Renal cortex interstitium (tissue), 11 donors: ENCODE data around the gene CH25H. TPM values are rescaled to one million over a fixed set of nuclear protein-coding genes. Genes with fewer than 3 reads are reported as not detected.

Source experiments
- DNase-seq, 11 donors: peaks; one replicate each; pipeline ENCODE4 v3.0.0-alpha.2; 2013; ENCODE audit warnings: low read depth in 9 of 11, low spot score in 4 of 11; ENCODE audit errors: extremely low read depth in 1 of 11
- polyA plus RNA-seq, 3 donors: library from polyadenylated mRNA; unstranded; fragments of 120-200 nt; gene quantifications; one replicate each; pipeline ENCODE4 v1.2.1, GENCODE V29; 2013; ENCODE audit not compliant: insufficient read length in 3 of 3

Gene CH25H
- polyA plus RNA-seq, 3 donors, result 0.20 to 0.23 (median 0.22) TPM

DNA sequence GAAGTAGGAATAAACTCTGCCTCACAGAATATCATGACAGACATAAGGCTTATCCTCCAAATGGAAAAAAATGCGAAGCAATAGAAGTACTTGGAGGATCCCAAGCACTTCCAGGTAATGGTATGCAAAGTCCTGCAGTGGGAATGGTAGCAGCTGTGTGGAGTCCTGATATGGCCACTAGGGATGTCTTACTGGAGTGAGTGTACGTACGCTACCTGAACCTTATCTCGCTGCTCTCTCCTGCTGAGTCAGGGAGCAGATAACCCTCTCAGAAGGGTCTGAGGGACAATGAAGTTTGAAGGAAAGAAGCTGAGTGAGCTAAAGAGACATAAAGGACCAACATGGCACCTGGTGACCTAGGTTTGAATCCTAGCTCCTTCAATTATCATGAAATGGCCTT lies 42.2 kb downstream of the CH25H start:
- no peak for DNase-seq

- DNase-seq, result no peak
Measured at GRCh38 chr10:89164080-89164479, 43.0 kb downstream of the CH25H start.

DNA sequence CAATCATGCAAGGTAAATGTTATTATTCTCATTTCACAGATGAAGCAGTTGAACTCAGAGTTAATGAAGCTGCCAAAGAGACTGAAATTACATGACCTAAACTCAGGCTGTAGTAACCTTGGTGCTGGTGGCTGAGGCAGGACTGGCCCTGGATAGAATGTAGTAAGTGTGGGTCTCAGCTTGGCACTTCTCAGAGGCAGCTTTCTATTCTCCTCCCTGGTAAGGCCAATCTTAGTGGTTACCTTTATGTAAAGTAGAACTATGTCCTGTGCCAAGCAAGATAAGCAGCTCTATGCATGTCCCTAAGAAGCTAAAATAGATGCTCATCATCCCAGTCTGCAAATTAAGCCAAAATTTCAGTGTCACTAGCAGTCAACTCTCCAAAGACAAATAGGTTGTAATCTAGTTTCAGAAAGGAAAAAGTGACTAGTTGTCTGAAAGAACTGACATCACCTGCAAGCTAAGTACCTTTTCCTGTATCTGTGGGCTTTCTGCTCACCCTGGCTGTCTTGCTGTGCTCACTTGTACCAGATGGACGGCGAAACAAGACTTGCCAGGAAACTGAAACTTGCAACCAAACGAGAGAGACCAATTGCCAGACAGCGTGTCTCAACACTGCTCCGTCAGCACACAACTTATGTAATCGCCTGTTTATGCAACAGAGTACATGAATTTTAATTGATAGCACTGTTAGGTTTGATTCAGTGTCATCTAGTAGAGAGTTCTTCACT lies 43.7 kb downstream of the CH25H start:
- DNase-seq, result no peak

- DNase-seq, result peak in 6 of 11 donors; percentile 13 to 51 (median 38)
Measured at GRCh38 chr10:89162596-89162995, 44.5 kb downstream of the CH25H start.

- no peak for DNase-seq
Measured at GRCh38 chr10:89160339-89160738, 46.8 kb downstream of the CH25H start.

- DNase-seq, result no peak
Measured at GRCh38 chr10:89159761-89160160, 47.4 kb downstream of the CH25H start.

DNA sequence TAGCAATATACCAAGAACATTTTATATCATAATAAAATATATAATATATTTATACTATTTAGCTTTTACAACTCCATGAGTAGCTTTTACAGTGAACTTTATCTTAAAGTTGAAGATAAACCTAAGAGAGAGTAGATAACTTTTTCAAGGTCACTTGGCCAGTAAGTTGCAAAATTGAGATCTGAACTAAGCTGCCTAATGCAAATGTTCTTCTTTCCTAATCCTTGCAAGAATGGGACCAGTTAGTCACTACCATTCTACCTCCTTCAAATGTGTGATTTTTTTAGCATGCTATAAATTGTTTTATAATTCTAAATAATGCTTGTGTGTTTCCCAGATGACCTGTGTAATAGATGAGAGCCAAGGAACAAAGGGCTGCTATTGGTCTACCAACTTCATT lies 47.8 kb downstream of the CH25H start:
- no peak for DNase-seq

GRCh38 chr10:89158446-89158845 lies 48.7 kb downstream of the CH25H start:
- DNase-seq, result no peak

DNA sequence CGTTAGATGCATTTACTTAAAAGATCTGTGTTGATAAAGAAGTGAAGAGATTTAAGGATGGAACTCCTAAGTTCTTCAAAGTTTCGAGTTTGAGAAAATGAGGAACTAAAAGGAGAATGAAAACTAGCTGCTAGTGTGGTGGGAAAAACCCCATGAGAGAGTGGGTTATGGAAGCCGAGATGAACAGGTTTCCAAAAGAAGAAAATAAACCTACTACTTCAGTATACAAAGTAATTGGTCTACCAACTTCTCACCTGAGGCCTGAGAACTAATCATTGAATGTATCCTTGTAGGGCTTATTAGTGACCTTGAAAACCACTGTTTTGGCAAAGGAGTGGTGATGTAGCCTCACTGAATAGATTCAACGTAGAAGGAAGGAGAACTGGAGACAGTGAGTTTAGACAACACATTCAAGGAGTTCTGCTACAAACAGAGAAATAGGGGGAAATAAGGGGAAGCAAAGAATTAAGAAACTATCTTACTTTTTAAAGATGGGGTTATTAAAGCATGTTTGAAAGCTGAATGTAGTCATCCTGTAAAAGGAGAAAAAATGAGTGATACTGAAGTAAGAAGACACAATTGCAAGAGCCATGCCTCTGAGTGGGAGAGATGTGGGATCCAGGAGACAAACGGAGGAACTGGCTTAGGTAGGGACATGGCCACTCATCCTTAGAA lies 50.8 kb downstream of the CH25H start:
- DNase-seq, result no peak

Other genes with a start within 250 kb of the CH25H start
- 10 to 100 TPM in 2 of 3 donors, 1 to 10 TPM in 1; 9.6 to 14.7 (median 10.6) TPM for gene FAS, start 216.5 kb downstream of the CH25H start, polyA plus RNA-seq
- gene LIPA, start 44.5 kb upstream of the CH25H start, polyA plus RNA-seq, result 10 to 100 TPM; 44.1 to 57.6 (median 47.9) TPM
- 1 to 10 TPM; 7.5 to 9.2 (median 8.8) TPM for gene IFIT2, start 94.7 kb upstream of the CH25H start, polyA plus RNA-seq
- gene IFIT3, start 120.7 kb upstream of the CH25H start, polyA plus RNA-seq, result 10 to 100 TPM; 13.7 to 16.6 (median 15.9) TPM
- under 1 TPM; 0.10 to 0.11 (median 0.11) TPM for gene IFIT1B, start 170.7 kb upstream of the CH25H start, polyA plus RNA-seq
- 10 to 100 TPM; 13.9 to 23.7 (median 21.4) TPM for gene IFIT1, start 185.3 kb upstream of the CH25H start, polyA plus RNA-seq
- gene IFIT5, start 207.3 kb upstream of the CH25H start, polyA plus RNA-seq, result 10 to 100 TPM; 14.6 to 21.0 (median 17.7) TPM